HS-27A (cell line): ENCODE measurements around the gene MAZ.
"Not testable (repeated sequence)": the region's sequence is repeated elsewhere in the genome, so short reads cannot be mapped to it uniquely, and the experiment has no call there.

ENCODE experiments used
- DNase-seq: peaks from one replicate; pipeline ENCODE4 v3.0.0-alpha.2; 2012; ENCODE audit warnings: low read depth, missing footprints

Gene MAZ

DNA sequence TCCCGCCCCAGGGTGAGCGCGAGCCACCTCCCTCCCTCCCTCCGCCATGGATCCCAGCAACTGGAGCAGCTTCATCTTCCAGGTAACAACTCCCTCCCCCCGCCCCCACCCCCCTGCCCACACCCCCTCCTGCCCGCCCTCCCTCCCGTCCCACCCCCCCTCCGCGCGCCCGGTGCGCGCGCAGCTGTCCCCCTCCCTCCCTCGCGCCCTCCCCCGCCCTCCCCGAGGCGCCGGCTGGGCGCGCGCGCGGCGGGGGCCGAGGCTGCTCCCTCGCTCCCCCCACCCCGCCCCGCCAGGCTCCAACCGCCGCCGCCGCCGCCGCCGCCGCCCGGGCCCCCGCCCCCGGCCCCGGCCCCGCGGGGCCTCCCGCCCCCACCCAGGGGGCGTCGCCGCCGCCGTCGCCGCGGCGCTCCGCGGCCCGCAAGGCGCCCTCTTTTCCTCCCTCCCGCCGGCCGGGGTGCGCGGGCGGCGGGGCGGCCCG, at the start of gene MAZ:
Gene MAZ (plus strand): TSS at position 431 of the 481 bp plus-strand sequence. CDS start 173 bp downstream, outside the sequence.
- no peak for DNase-seq

DNA sequence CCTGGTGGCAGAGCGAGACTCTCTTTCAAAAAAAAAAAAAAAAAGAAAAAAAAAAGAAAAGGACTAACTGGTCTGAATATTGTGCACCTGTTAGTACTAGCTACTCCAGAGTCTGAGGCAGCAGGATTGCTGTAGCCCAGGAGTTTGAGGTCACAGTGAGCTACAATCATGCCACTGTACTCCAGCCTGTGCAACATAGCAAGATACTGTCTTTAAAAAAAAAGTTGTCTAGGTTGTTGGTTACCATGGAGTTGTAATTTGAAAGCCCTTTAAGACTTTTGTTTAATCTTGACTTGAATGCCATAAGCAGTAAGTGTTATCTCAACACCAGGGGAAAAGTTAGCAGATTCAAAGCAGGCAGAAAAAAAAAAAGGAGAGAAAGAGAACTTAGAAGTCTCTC, 49.7 kb upstream of the MAZ start:
- DNase-seq: no peak

DNA sequence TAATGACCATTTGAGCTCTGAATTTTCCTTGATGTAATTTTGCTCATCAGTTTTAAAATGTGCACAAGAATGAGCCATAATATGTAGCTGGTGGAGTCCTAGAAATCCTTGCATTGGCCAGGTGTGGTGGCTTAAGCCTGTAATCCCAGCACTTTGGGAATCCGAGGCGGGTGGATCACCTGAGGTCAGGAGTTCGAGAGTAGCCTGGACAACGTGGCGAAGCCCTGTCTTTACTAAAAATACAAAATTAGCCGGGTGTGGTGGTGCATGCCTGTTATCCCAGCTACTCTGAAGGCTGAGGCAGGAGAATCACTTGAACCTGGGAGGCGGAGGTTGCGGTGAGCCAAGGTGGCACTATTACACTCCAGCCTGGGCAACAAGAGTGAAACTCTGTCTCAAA, 49.2 kb upstream of the MAZ start:
- not testable (repeated sequence) for DNase-seq

DNA sequence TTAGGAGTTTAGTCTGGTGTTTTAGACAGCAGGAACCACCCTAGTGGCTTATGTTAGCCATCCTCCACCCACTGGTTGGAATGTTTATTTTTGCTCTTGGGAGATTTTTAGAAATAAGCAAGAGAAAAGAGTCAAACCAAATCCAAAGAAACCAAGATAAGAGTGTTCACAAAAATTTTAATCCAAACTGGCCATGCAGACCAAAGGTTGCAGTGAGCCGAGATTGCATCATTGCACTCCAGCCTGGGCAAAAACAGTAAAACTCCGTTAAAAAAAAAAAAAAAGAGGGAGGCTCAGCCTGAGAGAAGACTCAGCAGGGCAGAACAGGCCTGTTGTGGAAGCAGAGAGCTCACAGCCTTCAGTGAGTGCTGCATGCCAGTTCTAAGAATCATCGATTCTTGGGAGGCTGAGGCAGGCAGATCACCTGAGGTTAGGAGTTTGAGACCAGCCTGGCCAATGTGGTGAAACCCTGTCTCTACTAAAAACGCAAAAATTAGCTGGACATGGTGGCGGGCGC, 48.3 kb upstream of the MAZ start:
- DNase-seq: no peak

DNA sequence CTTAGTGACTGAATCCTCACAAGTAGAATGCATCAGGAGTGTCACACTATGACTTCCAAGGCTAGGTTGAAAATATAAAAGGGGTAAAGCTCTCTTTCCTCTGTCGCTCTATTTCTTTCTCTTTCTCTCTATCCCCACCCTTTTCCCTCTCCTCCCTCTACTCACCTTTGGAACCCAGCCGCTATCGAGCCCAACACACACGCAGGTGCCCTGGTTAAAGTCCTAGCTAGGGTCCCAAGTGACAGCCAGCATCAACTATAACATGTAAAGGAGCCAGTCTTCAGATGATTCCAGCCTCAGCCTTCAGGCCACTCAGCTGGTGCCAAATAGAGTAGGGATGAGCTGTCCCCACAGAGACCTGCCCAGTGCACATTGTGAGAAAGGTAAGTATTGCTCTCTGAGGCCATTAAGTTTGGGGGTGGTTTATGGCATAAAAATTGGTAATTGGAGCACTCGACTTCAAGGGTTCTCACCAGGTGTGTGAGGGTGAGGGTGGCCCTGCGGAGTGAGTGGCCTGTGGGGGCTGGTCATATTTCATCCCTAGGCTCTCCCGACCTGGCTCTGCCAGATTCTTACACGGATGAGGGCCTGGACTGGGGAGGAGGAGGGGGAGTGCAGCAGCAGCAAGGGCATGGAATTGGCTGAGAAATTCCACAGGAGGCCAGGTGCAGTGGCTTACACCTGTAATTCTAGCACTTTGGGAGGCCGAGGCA, 45.6 kb upstream of the MAZ start:
- DNase-seq: no peak

DNA sequence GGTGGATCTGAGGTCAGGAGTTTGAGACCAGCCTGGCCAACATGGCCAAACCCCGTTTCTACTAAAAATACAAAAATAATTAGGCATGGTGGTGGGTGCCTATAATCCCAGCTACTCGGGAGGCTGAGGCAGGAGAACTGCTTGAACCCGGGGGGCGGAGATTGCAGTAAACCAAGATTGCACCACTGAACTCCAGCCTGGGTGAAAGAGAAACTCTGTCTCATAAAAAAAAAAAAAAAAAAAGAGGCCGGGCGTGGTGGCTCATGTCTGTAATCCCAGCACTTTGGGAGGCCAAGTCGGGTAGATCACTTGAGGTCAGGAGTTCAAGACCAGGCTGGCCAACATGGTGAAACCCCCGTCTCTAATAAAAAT, 45.1 kb upstream of the MAZ start:
- not testable (repeated sequence) for DNase-seq

DNA sequence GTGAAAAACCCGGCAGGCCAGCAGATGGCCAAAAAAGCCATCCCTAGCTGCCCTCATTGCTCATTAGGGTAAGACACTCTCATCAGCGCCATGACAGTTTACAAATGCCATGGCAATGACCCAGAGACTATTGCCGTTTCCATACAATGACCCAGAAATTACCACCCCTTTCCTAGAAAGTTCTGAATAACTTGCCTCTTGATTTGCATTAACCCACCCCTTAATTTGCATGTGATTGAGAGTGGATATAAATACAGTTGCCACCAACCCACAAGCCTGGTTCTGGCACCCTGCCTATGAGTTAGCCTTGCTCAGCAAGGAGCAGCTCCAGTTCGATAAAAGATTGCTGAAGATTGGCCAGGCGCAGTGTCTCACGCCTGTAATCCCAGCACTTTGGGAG, 44.4 kb upstream of the MAZ start:
- no peak for DNase-seq

DNA sequence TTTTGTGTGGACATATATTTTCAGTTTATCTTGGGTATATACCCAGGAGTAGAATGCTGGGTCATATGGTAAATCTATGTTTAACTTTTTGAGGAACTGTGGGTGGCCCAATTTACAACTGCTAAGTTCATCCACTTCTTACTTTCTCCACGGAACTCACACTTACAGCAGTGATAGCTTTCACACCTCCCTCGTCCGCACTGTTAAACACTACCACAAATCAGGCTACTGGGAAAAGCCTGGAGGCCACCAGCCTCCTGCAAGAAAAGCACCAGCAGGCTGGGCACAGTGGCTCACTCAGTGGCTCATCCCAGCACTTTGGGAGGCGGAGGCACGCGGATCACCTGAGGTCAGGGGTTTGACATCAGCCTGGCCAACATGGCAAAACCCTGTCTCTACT, 43.0 kb upstream of the MAZ start:
- DNase-seq: no peak

DNA sequence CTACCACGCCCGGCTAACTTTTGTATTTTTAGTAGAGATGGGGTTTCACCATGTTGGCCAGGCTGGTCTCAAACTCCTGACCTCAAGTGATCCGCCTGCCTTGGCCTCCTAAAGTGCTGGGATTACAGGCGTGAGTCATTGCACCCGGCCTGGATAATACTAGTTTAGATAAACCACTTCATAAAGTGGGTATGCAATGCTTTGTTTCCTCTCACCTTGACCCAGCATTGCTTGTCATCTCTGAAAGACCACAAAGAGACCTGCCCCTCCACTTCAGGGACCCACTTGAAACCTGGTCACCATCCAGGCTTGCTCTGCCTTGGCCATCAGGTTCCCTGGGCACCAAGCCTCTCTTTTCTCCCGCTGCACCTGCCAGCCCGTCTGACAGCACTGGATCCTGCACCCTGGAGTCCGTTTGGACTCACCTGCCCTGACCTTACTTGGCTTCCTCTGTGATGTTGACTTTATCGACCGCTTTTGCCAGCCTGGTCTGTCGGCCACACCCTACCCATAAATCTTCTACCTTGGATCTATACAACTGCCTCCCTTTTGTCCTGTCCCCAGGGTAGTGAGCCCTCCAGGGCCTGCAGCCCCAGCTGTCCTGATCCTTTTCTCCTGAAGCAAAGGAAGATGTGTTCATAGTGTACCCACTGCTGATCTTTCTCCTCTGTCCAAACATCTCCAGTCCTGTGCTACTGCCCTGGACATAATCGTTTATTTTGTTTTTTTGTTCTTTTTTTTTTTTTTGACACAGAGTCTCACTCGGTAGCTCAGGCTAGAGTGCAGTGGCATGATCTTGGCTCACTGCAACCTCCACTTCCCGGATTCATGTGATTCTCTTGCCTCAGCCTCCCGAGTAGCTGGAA, 40.9 kb upstream of the MAZ start:
- no peak for DNase-seq

DNA sequence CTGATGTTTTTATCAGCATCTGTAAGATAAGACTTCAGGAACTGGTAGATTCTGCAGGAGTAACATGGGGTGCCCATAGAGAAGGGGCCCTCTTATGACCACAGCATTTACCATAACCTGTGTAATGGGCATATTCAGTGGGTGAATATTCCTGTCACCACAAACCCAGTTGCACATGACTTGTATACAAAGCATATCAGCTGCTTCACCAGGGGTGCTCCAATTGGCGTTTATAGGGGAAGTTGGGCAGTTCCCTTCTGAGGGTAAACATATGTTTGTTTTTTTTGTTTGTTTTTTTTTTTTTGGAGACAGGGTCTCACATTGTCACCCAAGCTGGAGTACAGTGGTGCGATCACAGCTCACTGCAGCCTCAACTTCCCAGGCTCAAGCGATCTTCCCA, 39.8 kb upstream of the MAZ start:
- no peak for DNase-seq

DNA sequence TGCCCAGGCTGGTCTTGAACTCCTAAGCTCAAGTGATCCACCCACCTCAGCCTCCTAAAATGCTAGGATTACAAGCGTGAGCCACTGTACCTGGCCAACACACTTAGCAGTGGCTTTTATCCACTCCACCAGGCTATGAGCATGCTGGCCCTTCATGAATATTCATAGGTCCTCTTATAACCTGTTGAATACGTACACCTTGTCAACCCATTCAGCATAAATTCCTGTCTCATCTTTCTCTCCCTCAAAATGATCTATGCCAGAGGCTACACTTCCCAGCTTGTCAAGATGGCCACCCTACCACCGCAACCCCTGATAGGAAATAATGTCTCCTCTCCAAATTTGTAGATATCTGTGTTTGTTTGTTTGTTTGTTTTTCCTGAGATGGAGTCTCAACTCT, 39.3 kb upstream of the MAZ start:
- DNase-seq: no peak

DNA sequence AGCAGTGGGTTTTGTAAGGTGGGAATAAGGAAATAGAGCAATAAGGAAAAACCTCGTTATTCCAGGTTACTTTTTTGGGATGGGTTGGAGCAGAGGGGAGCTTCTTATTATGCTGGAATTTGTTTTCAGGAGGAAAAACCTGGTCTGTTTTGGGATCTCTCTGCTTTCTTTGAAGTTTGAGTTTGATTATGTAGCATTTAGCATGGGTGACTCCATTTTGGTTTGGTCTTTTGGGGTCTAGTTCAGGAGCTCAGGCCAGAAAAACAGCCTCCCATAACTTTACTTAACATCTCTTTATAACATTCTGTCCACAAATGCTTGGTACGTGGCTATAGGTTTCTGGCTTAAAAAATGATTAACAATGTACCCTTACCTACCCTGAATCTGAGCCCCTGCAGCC, 36.8 kb upstream of the MAZ start:
- DNase-seq: no peak

DNA sequence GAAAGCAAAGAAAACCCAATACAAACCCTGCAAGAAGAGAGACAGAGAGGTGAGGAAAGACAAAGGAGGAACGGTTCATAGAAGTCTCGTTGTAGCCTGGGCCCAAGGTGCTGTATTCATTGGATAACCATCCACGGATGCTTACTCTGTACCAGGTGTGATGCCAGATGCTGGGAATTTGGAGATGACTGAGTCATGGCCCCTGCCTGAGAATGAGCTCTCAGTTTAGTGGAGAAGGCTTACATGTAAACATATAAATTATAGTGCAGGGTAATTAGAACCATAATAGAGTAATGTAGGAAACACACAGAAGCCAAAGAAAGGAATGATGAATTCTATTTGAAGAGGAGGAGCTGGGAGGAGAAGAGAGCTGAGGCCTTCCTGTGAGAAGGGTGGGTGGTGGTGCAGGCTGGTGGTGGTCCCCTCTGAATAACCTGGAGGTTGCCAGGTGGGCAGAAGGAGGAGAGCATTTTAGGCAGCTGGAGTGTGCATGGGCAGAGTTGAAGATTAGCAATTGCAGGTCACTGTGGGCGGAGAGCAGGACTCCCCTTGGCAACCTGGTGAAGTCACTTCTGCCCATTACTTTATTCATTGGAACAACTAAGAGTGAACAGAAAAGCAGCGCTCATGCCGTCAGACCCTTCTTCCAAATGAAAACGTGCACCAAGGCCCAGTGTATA, 35.9 kb upstream of the MAZ start:
- no peak for DNase-seq

DNA sequence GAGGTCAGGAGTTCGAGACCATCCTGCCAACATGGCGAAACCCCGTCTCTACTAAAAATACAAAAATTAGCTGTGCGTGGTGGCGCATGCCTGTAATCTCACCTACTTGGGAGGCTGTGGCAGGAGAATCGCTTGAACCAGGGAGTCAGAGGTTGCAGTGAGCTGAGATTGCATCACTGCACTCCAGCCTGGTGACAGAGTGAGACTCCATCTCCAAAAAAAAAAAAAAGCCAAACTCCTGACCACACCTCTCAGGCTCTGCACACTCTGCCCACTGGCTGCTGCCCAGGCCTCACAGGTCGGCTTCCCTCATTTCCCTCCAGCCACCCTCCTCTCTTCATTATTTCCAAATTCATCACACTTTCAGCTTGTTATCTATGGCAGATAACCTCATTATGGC, 34.0 kb upstream of the MAZ start:
- not testable (repeated sequence) for DNase-seq

DNA sequence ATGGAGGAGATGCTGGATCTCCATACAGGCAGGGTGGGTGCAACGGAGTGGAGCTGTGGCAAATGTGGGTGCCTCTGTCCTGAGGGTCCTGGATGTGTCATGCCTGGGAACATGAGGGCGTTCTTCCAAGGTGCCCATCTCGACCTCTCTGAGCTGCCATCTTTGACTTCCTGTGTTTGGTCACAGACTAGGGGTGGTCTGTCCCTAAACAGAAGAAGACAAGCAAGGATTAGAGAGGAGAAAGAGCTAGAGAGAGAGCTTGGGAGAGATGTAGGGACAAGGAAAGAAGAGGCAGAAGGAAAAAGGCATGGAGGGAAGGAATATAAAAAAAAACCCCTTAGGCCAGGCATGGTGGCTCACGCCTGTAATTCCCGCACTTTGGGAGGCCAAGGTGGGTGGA, 31.6 kb upstream of the MAZ start:
- no peak for DNase-seq

DNA sequence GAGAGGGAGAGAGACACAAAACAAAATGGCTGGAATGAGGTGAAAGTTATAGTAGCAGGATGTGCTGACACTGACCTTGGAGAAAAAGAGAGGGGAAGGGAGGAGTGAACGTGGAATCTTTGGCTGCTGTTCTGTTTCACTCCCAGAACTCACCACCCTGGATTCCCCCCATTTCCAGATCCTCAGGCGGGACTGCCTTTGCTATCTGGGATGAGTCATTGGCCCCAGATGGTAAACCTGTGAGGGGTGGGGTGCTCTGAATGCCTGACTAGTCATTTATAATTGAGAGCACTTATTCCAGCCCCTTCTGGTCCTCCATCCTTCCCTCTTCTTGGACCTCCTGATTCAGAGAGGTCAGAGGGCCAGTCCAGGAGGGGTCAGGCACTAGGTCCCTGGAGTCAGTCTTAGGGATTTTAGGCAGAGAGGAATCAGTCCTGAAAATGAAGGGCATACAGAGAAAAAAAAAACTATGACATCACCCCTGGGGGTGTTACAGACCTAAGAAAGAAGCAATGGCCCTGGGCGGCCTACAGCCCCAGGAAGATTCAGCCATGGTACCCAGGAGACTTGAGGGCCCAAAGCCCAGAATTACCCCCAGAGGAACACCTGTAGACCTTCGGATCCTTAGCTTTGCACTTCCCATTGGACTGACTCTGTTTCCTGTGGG, 30.5 kb upstream of the MAZ start:
- DNase-seq: no peak

DNA sequence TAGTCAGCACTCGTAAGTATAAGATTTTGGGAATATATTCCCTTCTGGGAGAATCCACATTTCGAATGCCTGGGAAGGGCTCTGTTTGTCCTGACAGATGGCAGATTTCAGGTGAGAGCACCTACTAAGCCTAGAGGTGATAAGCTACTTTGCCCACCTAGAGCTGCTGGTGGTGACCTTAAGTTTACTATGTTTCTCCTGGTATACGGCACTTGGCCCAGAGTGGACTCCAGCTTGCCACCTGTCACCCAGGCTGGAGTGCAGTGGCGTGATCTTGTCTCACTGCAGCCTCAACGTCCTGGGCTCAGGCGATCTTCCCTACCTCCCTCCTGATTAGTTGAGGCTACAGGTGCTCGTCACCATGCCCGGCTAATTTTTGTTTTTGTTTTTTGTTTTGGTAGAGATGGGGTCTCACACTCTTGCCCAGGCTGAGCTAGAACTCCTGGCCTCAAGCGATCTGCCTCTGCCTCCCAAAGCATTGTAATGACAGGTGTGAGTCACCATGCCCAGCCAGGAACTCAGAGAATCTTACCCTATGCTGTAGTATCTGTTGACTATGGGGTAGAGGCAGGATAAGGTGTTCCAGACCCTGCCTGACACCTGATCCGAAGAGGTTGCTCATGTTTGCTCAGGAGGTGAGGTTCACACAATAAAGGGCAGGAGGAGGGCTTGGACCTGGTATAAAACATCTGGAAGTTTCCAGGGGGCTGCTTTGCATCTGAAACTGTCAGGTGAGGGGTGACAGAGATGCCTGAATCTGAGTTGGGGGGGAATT, 28.6 kb upstream of the MAZ start, which contains the start of gene ZG16:
Gene ZG16 (plus strand): TSS at position 681 of the 775 bp plus-strand sequence. CDS start 1,011 bp downstream, outside the sequence.
- no peak for DNase-seq

DNA sequence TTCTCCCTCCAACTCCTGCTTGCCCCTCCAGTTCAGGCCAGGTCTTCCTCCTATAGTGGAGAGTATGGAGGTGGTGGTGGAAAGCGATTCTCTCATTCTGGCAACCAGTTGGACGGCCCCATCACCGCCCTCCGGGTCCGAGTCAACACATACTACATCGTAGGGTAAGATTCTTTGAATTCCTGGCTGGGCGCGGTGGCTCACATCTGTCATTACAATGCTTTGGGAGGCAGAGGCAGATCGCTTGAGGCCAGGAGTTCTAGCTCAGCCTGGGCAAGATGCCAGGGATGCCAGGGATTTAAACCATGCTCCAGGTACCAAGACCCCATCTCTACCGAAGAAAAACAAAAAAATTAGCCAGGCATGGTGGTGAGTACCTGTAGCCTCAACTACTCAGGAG, 26.9 kb upstream of the MAZ start:
- DNase-seq: no peak

DNA sequence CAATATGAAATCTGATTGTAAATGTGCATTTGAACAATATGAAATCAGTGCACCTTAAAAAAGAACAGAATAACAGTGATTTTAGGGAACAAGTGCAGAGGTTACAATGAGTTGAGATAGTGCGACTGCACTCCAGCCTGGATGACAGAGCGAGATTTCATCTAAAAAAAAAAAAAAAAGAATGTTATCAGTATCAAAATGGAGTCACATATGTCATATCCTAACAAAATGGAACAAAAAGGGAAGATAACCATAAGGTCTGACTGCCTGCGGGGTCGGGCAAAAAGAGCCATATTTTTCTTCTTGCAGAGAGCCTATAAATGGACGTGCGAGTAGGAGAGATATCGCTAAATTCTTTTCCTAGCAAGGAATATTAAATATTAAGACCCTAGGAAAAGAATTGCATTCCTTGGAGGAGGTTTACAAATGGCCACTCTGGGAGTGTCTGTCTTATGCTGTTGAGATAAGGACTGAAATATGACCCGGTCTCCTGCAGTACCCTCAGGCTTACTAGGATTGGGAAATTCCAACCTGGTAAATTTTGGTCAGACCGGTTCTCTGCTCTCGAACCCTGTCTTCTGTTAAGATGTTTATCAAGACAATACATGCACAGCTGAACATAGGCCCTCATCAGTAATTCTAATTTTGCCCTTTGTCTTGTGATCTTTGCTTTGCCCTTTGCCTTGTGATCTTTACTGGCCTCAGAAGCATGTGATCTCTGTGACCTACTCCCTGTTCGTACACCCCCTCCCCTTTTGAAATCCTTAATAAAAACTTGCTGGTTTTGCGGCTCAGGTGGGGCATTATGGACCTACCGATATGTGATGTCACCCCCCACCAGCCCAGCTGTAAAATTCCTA, 23.0 kb upstream of the MAZ start:
- not testable (repeated sequence) for DNase-seq

DNA sequence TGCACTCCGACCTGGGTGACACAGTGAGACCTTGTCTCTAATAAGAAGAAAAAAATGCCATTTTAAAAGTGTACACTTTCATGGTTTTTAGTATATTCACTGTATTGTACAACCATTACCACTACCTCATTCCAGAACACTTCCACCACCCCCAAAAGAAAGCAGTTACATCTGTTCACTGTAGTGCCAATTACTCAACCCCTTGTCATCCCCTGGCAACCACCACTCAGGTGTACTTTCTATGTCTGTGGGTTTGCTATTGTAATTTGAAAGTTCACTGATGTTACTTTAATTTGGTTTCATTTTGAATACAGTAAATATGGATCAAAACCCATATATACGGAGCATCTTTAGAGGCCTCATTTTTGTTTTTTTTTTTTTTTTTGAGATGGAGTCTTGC, 22.2 kb upstream of the MAZ start:
- DNase-seq: no peak
